Measurements from ENCODE around the gene TGFBR1.

- TF ChIP-seq, protein P1, sequence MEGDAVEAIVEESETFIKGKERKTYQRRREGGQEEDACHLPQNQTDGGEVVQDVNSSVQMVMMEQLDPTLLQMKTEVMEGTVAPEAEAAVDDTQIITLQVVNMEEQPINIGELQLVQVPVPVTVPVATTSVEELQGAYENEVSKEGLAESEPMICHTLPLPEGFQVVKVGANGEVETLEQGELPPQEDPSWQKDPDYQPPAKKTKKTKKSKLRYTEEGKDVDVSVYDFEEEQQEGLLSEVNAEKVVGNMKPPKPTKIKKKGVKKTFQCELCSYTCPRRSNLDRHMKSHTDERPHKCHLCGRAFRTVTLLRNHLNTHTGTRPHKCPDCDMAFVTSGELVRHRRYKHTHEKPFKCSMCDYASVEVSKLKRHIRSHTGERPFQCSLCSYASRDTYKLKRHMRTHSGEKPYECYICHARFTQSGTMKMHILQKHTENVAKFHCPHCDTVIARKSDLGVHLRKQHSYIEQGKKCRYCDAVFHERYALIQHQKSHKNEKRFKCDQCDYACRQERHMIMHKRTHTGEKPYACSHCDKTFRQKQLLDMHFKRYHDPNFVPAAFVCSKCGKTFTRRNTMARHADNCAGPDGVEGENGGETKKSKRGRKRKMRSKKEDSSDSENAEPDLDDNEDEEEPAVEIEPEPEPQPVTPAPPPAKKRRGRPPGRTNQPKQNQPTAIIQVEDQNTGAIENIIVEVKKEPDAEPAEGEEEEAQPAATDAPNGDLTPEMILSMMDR (IDR thresholded peaks at IDR 0.05; ENCODE audit: extremely low read depth in 1 of 2, insufficient read depth in 1 of 2, low read depth in 1 of 2, low read length in 2 of 2), result no peak
- TF ChIP-seq, protein P2, sequence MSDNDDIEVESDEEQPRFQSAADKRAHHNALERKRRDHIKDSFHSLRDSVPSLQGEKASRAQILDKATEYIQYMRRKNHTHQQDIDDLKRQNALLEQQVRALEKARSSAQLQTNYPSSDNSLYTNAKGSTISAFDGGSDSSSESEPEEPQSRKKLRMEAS (IDR thresholded peaks at IDR 0.05; ENCODE audit: insufficient read depth, insufficient read length), result no peak
- no peak for TF ChIP-seq EZH2 (IDR thresholded peaks at IDR 0.05; ENCODE audit: borderline replicate concordance, low read depth, low read length, severe bottlenecking)
- TF ChIP-seq POLR2A (IDR thresholded peaks at IDR 0.05; ENCODE audit: low read depth, low read length), result no peak
- TF ChIP-seq MYC (IDR thresholded peaks at IDR 0.05; ENCODE audit: low read depth, low read length), result no peak
- no peak for TF ChIP-seq POLR2AphosphoS5 (IDR thresholded peaks at IDR 0.05; ENCODE audit: insufficient read depth, low read depth, low read length)
- TF ChIP-seq JUN (IDR thresholded peaks at IDR 0.05; ENCODE audit: borderline replicate concordance, insufficient read depth, insufficient read length, low read depth), result no peak
- no peak for TF ChIP-seq GATA2 (IDR thresholded peaks at IDR 0.05; ENCODE audit: insufficient read depth, insufficient read length, low read depth, low read length)
Observed at GRCh38 chr9:99073985-99074901, 30.7 kb upstream of the TGFBR1 start.
